Sigmoid colon (tissue), 7 donors: ENCODE results near the gene NR1H2. TPM values are rescaled to one million over a fixed set of nuclear protein-coding genes. Genes with fewer than 3 reads are reported as not detected.
A peak's percentile ranks its signal among the peaks of the same experiment; 100 is the strongest.

Experiments
- DNase-seq: peaks from one replicate; pipeline ENCODE4 v3.0.0-alpha.2; 2019
- H3K27ac ChIP-seq, 4 donors: fragments of 200-600 bp; sonication (generic); one replicate each; pipeline ENCODE4 v1.5.1; 2016 to 2019; ENCODE audit warnings: mild to moderate bottlenecking in 1 of 4
- H3K27me3 ChIP-seq, 3 donors: fragments of 200-600 bp; sonication (generic); one replicate each; pipeline ENCODE4 v1.5.1; 2019; ENCODE audit warnings: mild to moderate bottlenecking in 1 of 3
- H3K36me3 ChIP-seq, 4 donors: fragments of 200-600 bp; sonication (generic); one replicate each; pipeline ENCODE4 v1.5.1; 2016 to 2019
- H3K4me1 ChIP-seq, 4 donors: fragments of 200-600 bp; sonication (generic); one replicate each; pipeline ENCODE4 v1.5.1; 2017 to 2019
- H3K4me3 ChIP-seq, 4 donors: fragments of 200-600 bp; sonication (generic); one replicate each; pipeline ENCODE4 v1.5.1; 2017 to 2019; ENCODE audit warnings: mild to moderate bottlenecking in 2 of 4, moderate library complexity in 1 of 4
- H3K9me3 ChIP-seq, 4 donors: fragments of 200-600 bp in 3 of 4; sonication (generic) in 3 of 4; one replicate each; pipeline versions ENCODE4 v1.5.1 to v1.6.1; 2013 to 2019
- EP300 ChIP-seq, 4 donors: sonication (generic); formaldehyde crosslinking; IDR thresholded peaks; one replicate each; pipeline ENCODE4 v1.6.1; 2017; ENCODE audit warnings: antibody characterized with exemption in 4 of 4
- POLR2A ChIP-seq, 2 donors: fragments of 450-650 bp; IDR thresholded peaks; one replicate each; pipeline ENCODE4 v1.6.1; 2016; ENCODE audit warnings: antibody characterized with exemption in 2 of 2, mild to moderate bottlenecking in 2 of 2, moderate library complexity in 2 of 2
- POLR2AphosphoS5 ChIP-seq, 4 donors: sonication (generic); formaldehyde crosslinking; IDR thresholded peaks; one replicate each; pipeline ENCODE4 v1.6.1; 2017; ENCODE audit warnings: antibody characterized with exemption in 4 of 4
- WGBS, 2 donors: extraction: QIAGEN DNeasy Blood & Tissue Kit; methylation state at CpG; one replicate each; pipeline ENCODE4 v1.1.7; 2013; 5-methylcytosine and 5-hydroxymethylcytosine counted together
- intact Hi-C: fragments of 100-400 bp; cut with DNase I; formaldehyde crosslinking; loops from one replicate; pipeline ENCODE4 v1.15.1; 2023
- polyA plus RNA-seq, 3 donors: library from polyadenylated mRNA; stranded (reverse); fragments of 200-250 nt; gene quantifications; one replicate each; pipeline ENCODE4 v1.2.3, GENCODE V29; 2013
- total RNA-seq, 4 donors: library from RNA; depleted of rRNA; stranded (reverse); fragments of >200 nt; gene quantifications; one replicate each; pipeline ENCODE4 v1.1.0, GENCODE V29; 2016
- TF ChIP-seq, protein P1 (sequence below), 4 experiments: fragments of 450-650 bp in 3 of 4; fragments of 200-600 bp in 1 of 4; IDR thresholded peaks; one replicate each; pipeline ENCODE4 v1.5.1; 2016 to 2019; ENCODE audit warnings: antibody characterized with exemption in 4 of 4, mild to moderate bottlenecking in 3 of 4, moderate library complexity in 2 of 4
- donor health status: healthy with polysubstance abuse.
- donor health status: Bipolar disorder and iron deficiency.
- donor health status: healthy.

The NR1H2 gene
- total and polyA plus RNA-seq, 7 donors: 58.9 to 143 (median 92.5) TPM

DNA sequence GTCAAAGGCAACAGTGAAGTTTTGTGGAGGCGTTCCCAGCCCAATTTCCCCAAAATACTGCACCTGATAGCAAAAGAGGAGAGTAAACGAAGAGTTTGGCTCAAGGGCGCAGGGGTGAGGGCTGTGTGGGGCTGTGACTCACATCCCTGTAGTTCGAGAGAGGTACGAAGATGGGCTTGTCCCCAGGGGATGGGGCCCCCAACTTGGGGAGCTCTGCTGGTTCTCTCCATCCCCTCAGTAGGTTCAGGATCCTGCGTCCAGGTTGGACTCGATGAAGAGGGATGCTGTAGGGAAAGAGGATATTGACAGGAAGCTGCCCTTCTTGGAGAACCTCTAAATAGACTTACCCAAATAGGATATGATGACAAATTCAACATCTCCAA, 14.2 kb upstream of the NR1H2 start:
- Histone ChIP-seq H3K36me3 (no peaks in the 10 kb centered on the region), H3K27me3 (no peaks in the 10 kb centered on the region), H3K4me3 (no peak overlapping the region), H3K27ac (no peak overlapping the region), H3K9me3 (no peaks in the 10 kb centered on the region), H3K4me1 (peaks cover 0 to 15% (median 10%) of the 10 kb centered on the region in 4 donors)
- 92 to 94% methylated on average over 7 of the region's 7 CpGs for WGBS, 2 donors
- intact Hi-C loops: loop anchor here (10.0 kb wide), 1 partner anchor 363 kb away; the partner anchor contains the start of gene CLEC11A
- no peak for TF ChIP-seq POLR2AphosphoS5 (IDR thresholded peaks at IDR 0.05)
- no peak for TF ChIP-seq POLR2A (IDR thresholded peaks at IDR 0.05)
- no peak for TF ChIP-seq EP300 (IDR thresholded peaks at IDR 0.05)
- no peak for DNase-seq

DNA sequence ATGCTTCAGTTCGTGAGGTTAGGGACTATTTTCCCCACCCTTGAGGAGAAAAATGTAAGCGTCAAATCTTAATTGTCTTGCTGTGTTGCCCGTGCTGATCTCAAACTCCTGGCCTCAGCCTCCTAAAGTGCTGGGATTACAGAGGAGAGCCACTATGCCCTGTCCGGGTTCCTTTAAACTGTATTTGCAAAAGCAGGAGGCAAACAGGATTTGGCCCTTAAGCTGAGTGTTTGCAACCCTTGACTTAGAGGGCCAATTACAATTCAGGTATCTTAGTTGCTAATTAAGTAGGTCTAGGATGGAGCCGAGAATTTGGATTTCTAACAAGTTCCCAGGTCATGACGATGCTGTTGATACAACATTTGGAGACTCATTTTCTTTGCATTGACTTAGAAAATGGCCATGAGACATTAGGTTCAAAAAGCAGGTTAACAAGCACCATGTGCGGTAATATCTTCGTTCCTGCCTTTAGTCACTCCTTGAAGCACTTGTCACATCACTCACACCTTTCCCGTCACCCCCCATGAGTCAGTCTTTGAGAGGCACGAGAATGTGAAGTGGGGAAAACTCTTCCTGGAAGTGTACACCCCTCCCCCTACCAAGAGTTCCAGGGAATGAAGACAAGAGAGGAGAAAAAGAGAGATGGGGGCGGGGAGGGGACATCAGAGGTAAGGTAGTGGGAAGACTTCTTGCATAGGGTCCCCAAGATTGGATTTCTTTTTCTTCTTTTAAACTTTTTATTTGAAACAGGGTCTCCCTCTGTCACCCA, 13.4 kb upstream of the NR1H2 start:
- no peak for DNase-seq
- intact Hi-C loops: loop anchor here (10.0 kb wide), 1 partner anchor 362 kb away; the partner anchor contains the start of gene CLEC11A

DNA sequence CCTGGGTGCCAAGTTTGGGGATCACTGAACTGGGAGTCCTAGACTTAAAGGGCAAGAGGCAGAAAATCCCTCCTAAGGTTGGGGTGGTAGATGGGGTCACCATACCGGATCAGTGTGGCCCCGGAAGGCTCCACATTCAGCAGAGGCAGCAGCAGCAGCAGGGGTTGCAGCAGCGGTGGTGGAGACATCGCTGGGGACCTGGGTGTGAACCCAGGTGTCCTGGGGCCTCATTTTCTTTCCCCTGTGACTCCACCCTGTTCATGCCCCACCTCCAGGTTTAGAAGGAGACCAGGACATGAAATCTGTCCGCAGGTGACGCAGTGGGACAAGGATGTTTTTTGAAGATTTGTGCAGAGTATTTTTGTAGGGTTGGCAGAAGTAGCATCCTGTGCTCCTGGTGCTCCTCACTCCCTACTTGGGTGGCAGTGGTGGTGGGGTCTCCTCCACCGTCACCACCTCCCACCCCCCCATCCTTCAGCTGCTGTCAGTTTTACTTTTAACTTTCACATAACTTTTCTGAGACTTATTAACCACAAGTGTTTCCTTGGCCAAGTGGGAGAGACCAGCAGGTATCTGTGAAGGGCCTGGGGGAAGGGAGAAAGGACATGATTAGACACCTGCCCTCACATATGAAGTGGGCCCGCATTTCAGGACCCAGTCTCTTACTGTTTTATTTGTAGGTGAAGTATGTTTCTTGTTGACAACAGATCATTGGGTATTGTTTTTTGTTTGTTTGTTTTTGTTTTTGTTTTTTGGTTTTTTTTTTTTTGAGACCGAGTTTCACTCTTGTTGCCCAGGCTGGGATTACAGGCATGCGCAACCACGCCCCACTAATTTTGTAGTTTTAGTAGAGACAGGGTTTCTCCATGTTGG, 10.6 kb upstream of the NR1H2 start, which contains the start of gene NAPSA:
Gene NAPSA, minus strand, starts transcription at position 206 of the 873 bp plus-strand sequence. Its CDS starts 18 bp downstream, at position 188.
- DNase-seq: no peak
- Histone ChIP-seq H3K9me3 (no peaks in the 10 kb centered on the region), H3K4me3 (no peak within 1 kb of the TSS), H3K4me1 (peaks cover 0 to 5% (median 2%) of the 10 kb centered on the region in 4 donors), H3K27ac (no peak within 1 kb of the TSS), H3K36me3 (no peaks in the 10 kb centered on the region), H3K27me3 (no peaks in the 10 kb centered on the region)
- TF ChIP-seq POLR2A (IDR thresholded peaks at IDR 0.05): no peak
- TF ChIP-seq, protein P1, sequence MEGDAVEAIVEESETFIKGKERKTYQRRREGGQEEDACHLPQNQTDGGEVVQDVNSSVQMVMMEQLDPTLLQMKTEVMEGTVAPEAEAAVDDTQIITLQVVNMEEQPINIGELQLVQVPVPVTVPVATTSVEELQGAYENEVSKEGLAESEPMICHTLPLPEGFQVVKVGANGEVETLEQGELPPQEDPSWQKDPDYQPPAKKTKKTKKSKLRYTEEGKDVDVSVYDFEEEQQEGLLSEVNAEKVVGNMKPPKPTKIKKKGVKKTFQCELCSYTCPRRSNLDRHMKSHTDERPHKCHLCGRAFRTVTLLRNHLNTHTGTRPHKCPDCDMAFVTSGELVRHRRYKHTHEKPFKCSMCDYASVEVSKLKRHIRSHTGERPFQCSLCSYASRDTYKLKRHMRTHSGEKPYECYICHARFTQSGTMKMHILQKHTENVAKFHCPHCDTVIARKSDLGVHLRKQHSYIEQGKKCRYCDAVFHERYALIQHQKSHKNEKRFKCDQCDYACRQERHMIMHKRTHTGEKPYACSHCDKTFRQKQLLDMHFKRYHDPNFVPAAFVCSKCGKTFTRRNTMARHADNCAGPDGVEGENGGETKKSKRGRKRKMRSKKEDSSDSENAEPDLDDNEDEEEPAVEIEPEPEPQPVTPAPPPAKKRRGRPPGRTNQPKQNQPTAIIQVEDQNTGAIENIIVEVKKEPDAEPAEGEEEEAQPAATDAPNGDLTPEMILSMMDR (IDR thresholded peaks at IDR 0.05): no peak
- TF ChIP-seq POLR2AphosphoS5 (IDR thresholded peaks at IDR 0.05): no peak
- no peak for TF ChIP-seq EP300 (IDR thresholded peaks at IDR 0.05)
- intact Hi-C loops: loop anchor here (5.0 to 10.0 kb wide), 2 partner anchors 192 to 359 kb away; partner anchors contain the start of gene CLEC11A
- WGBS, 2 donors: 71 to 75% methylated on average over 11 of the region's 11 CpGs

More for the DNA sequence above, 13.4 kb upstream of the NR1H2 start:
- H3K9me3 ChIP-seq: no peaks in the 10 kb centered on the region
- H3K27ac ChIP-seq: no peak overlapping the region
- peaks cover 0 to 12% (median 3%) of the 10 kb centered on the region in 4 donors for H3K4me1 ChIP-seq
- no peaks in the 10 kb centered on the region for H3K27me3 ChIP-seq
- H3K36me3 ChIP-seq: no peaks in the 10 kb centered on the region
- TF ChIP-seq EP300 (IDR thresholded peaks at IDR 0.05) (no peak), POLR2A (IDR thresholded peaks at IDR 0.05) (no peak), POLR2AphosphoS5 (IDR thresholded peaks at IDR 0.05) (no peak)
- TF ChIP-seq, protein P1 (IDR thresholded peaks at IDR 0.05): no peak
- H3K4me3 ChIP-seq: no peak overlapping the region
- WGBS, 2 donors: 77 to 81% methylated on average over 11 of the region's 11 CpGs

DNA sequence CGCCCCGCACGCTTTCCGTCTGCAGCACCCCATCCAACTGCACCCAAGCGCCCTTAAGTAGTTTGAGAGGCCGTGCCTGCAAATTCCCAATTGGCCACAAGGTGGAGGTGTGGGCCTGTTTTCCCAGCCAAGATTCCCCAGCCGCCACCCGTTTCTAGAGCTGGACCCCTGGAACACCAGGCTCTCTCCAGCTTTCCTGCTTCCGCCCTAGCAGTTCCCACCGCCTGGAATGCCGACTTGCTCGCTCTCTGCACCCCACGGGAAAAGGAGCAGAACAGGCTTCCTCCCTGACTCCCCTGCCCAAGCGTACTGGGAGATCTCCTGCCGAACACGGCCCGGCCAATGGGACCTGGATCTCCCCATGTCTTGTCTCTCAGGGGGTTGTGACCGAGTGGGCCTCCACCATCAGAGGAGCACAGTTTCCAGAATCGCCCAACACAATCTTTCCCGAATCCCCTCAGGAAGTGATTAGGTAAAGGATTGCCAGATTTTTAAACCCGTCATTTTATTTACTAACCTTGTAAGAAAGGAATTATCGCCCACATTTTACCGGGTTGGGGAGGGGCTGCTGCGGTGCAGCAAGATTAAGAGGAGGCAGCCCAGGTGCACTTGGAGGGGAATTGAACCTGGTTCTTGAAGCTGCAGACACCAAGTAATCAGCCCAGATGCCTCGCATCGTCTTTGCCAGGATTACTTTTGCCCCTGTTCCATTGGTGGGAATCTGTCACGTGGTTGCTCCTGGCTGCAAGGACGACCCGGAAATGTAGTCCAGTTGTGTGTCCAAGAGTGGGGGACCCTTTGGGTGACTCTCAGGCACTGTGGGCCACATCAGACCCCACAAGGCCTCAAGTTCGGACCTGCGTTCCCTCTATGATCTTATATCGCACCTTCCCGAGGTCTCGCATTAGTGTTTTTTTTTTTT, 7.3 kb upstream of the NR1H2 start:
- no peak for TF ChIP-seq EP300 (IDR thresholded peaks at IDR 0.05)
- TF ChIP-seq, protein P1 (IDR thresholded peaks at IDR 0.05): peak; percentile 65 to 93 (median 87)
- TF ChIP-seq POLR2A (IDR thresholded peaks at IDR 0.05): no peak
- TF ChIP-seq POLR2AphosphoS5 (IDR thresholded peaks at IDR 0.05): peak in 1 of 4 donors; percentile 7
- intact Hi-C loops: loop anchor here (1.0 to 10.0 kb wide), 5 partner anchors 45 to 356 kb away; partner anchors contain the start of genes CLEC11A and JOSD2
- Histone ChIP-seq H3K4me3 (peak overlapping the region; percentile 50 to 61 (median 58)), H3K9me3 (no peaks in the 10 kb centered on the region), H3K27ac (peak overlapping the region; percentile 67 to 84 (median 79)), H3K4me1 (peaks cover 0 to 5% (median 2%) of the 10 kb centered on the region in 4 donors), H3K36me3 (no peaks in the 10 kb centered on the region), H3K27me3 (no peaks in the 10 kb centered on the region)
- WGBS, 2 donors: 6 to 7% methylated on average over 34 of the region's 34 CpGs
- DNase-seq: peak; percentile 93
